Measurements from ENCODE around the gene CHKA. TPM values are rescaled to one million over a fixed set of nuclear protein-coding genes. Genes with fewer than 3 reads are reported as not detected.
A peak's percentile ranks its signal among the peaks of the same experiment; 100 is the strongest.

CHKA gene
- total and polyA plus RNA-seq, 9 of the 15 experiments (the other 6 are each of a cell fraction or from before 2014, with no cell fraction given), result 3.6 to 37.0 (median 30.2) TPM

GRCh38 chr11:68009391-68010089 is 111.6 kb downstream of the CHKA start (continued):
- TF ChIP-seq SFPQ (IDR thresholded peaks at IDR 0.05; ENCODE audit: low read depth, low read length), result no peak
- peak; percentile 43; the same call in 1 of the 2 replicates for TF ChIP-seq EP400 (IDR thresholded peaks at IDR 0.05)
- TF ChIP-seq FOXK2 (conservative IDR thresholded peaks at IDR 0.05 in 1 of 2, IDR thresholded peaks at IDR 0.05 in 1 of 2; ENCODE audit: low read depth in 2 of 2), result peak; percentile 41 to 43; a peak in 3 of 4 replicates
- TF ChIP-seq SRSF3 (IDR thresholded peaks at IDR 0.05; ENCODE audit: insufficient read depth, low read length), result no peak
- TF ChIP-seq TBL1XR1 (IDR thresholded peaks at IDR 0.05; ENCODE audit: low read length in 2 of 2), result no peak; a peak in 1 of 4 replicates
- TF ChIP-seq CXXC5 (CRISPR knock-in tag; IDR thresholded peaks at IDR 0.05), result peak; percentile 69
- TF ChIP-seq HES1 (IDR thresholded peaks at IDR 0.05; ENCODE audit: low read depth), result 0 out of 2 replicates have a peak, but pooled peaks have one; percentile 19
- no peak for TF ChIP-seq XRCC4 (IDR thresholded peaks at IDR 0.05; ENCODE audit: extremely low read depth, insufficient read depth, insufficient read length)
- TF ChIP-seq CEBPZ (IDR thresholded peaks at IDR 0.05; ENCODE audit: borderline replicate concordance, low read depth, low read length), result no peak
- peak; percentile 43; the same call in 1 of the 2 replicates for TF ChIP-seq FOXK1 (CRISPR knock-in tag; IDR thresholded peaks at IDR 0.05; ENCODE audit: borderline replicate concordance)
- no peak for TF ChIP-seq ZNF655 (CRISPR knock-in tag; IDR thresholded peaks at IDR 0.05)
- peak in 1 of 2 experiments; percentile 43; a peak in 1 of 3 replicates for TF ChIP-seq CBX3 (IDR thresholded peaks at IDR 0.05; ENCODE audit: borderline replicate concordance in 1 of 2, low read length in 2 of 2)
- TF ChIP-seq RUNX1 (IDR thresholded peaks at IDR 0.05; ENCODE audit: low read depth), result no peak
- TF ChIP-seq NR2F6 (CRISPR knock-in tag; IDR thresholded peaks at IDR 0.05), result no peak
